Measurements from ENCODE around the gene ZBTB25. TPM values are rescaled to one million over a fixed set of nuclear protein-coding genes. Genes with fewer than 3 reads are reported as not detected.

ZBTB25 gene
- total RNA-seq, 1 donor from 2014 or later = 9.4 TPM

DNA sequence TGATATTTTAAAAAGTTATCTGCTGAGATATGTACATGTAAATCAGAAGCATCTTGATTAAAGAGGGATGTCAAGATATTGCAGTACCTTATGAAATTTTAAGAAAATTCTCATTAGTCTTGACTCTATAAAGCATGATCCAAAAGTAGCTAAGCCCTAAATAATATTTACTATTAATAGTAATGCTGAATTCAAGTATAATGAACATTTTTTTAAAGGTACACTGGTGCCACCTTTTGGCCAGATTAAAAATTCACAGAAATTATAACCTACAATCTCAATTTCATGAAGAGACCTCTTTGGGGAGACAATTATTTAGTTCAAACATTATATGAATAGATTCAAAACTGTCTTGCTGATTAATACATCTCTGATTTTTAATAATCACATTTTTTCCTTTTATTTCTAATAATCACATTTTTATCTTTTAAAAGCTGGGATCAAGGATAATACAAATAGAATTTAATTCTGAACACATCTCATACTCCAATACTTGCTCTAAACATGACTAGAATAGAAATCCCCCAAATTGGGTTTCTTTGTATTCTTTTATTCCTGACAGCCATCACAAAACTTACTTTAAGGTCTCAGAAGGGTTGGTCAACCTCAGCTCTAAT is 24.9 kb downstream of the ZBTB25 start:
- H3K27ac Mint-ChIP-seq (ENCODE audit: unreplicated experiment) = no peak overlapping the region
- DNase-seq (ENCODE audit: low spot score) = no peak
- peaks cover 2% of the 10 kb centered on the region for H3K27me3 Mint-ChIP-seq (ENCODE audit: unreplicated experiment)
- TF ChIP-seq, protein P1, sequence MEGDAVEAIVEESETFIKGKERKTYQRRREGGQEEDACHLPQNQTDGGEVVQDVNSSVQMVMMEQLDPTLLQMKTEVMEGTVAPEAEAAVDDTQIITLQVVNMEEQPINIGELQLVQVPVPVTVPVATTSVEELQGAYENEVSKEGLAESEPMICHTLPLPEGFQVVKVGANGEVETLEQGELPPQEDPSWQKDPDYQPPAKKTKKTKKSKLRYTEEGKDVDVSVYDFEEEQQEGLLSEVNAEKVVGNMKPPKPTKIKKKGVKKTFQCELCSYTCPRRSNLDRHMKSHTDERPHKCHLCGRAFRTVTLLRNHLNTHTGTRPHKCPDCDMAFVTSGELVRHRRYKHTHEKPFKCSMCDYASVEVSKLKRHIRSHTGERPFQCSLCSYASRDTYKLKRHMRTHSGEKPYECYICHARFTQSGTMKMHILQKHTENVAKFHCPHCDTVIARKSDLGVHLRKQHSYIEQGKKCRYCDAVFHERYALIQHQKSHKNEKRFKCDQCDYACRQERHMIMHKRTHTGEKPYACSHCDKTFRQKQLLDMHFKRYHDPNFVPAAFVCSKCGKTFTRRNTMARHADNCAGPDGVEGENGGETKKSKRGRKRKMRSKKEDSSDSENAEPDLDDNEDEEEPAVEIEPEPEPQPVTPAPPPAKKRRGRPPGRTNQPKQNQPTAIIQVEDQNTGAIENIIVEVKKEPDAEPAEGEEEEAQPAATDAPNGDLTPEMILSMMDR (IDR thresholded peaks at IDR 0.05; ENCODE audit: unreplicated experiment) = no peak
- H3K4me1 Mint-ChIP-seq (ENCODE audit: unreplicated experiment) = no peaks in the 10 kb centered on the region
- H3K36me3 Mint-ChIP-seq (ENCODE audit: low read depth, unreplicated experiment) = no peaks in the 10 kb centered on the region
- no peaks in the 10 kb centered on the region for H3K9me3 Mint-ChIP-seq (ENCODE audit: unreplicated experiment)
- no peak overlapping the region for H3K4me3 Mint-ChIP-seq (ENCODE audit: unreplicated experiment)

DNA sequence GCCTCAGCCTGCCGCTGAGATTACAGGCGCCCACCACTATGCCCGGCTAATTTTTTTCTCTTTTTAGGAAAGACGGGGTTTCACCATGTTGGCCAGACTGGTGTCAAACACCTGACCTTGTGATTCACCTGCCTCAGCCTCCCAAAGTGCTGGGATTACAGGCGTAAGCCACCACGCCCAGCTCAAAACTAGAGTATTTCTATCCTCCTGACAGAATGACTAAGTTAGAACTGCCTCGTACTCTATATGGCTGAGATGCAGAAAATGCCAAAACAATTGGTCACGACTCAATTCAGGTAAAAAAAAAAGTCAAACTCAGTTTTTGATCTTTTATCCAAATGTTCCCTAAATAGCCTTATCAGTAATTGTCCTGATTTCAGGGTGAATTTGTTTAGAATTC is 27.2 kb downstream of the ZBTB25 start:
- TF ChIP-seq, protein P1 (IDR thresholded peaks at IDR 0.05; ENCODE audit: unreplicated experiment) = no peak
- Mint-ChIP-seq H3K4me3 (ENCODE audit: unreplicated experiment) (no peak overlapping the region), H3K36me3 (ENCODE audit: low read depth, unreplicated experiment) (no peaks in the 10 kb centered on the region), H3K4me1 (ENCODE audit: unreplicated experiment) (no peaks in the 10 kb centered on the region), H3K27ac (ENCODE audit: unreplicated experiment) (no peak overlapping the region), H3K27me3 (ENCODE audit: unreplicated experiment) (peaks cover 2% of the 10 kb centered on the region), H3K9me3 (ENCODE audit: unreplicated experiment) (no peaks in the 10 kb centered on the region)
- no peak for DNase-seq (ENCODE audit: low spot score)

DNA sequence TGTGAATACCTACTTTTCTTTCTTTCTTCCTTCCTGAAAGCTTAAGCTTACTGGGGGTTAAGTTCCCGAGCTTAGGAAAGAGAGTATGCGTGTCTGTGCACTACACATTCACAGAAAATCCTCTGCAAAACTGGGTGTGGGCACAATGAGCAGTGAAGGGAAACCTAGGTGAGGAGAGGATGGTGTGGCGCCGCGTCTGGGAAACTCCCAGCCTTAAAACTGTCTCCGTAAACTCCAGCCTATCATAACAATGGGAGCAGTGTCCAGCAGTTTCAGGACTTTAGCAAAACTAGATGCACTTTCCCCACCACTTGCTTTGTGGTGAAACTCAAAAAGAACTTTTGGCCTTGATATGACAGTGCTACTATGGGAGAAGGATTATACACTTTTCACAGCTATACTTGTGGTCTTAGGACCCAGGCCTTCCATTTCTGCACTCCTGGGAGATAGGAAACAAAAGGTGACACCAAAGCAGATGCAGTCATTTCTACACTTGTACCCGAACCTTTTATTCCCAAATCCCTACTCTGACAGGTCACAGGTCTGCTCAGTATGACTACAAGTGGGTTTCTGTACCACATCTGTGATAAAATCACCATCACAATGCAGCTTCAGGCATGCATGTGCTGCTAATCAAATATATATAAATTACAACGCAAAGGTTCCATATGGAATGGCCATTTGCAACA is 27.9 kb downstream of the ZBTB25 start:
- H3K27ac Mint-ChIP-seq (ENCODE audit: unreplicated experiment) = no peak overlapping the region
- H3K27me3 Mint-ChIP-seq (ENCODE audit: unreplicated experiment) = peaks cover 2% of the 10 kb centered on the region
- DNase-seq (ENCODE audit: low spot score) = no peak
- no peaks in the 10 kb centered on the region for H3K4me1 Mint-ChIP-seq (ENCODE audit: unreplicated experiment)
- no peak overlapping the region for H3K4me3 Mint-ChIP-seq (ENCODE audit: unreplicated experiment)
- no peaks in the 10 kb centered on the region for H3K9me3 Mint-ChIP-seq (ENCODE audit: unreplicated experiment)
- TF ChIP-seq, protein P1 (IDR thresholded peaks at IDR 0.05; ENCODE audit: unreplicated experiment) = no peak
- no peaks in the 10 kb centered on the region for H3K36me3 Mint-ChIP-seq (ENCODE audit: low read depth, unreplicated experiment)

DNA sequence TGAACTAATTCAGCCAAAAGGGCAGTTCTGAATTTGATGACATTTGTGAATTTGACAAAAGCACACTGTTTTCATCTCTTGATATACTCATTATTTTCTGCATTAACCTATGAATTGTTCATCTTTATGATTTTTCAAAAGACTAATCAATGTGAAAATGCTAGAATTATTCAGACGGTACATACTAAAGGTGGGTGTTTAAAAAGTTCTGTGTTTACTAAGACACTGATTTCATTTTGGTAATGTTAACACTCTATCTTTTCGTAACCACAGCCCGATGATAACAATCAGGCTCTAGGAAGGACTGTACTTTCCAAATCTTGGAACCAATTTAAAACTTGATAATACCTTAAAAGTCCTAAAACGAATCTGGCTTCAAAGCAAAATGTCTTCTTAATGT is 28.9 kb downstream of the ZBTB25 start:
- DNase-seq (ENCODE audit: low spot score) = no peak
- no peaks in the 10 kb centered on the region for H3K36me3 Mint-ChIP-seq (ENCODE audit: low read depth, unreplicated experiment)
- no peaks in the 10 kb centered on the region for H3K4me1 Mint-ChIP-seq (ENCODE audit: unreplicated experiment)
- H3K4me3 Mint-ChIP-seq (ENCODE audit: unreplicated experiment) = no peak overlapping the region
- TF ChIP-seq, protein P1 (IDR thresholded peaks at IDR 0.05; ENCODE audit: unreplicated experiment) = no peak
- no peaks in the 10 kb centered on the region for H3K9me3 Mint-ChIP-seq (ENCODE audit: unreplicated experiment)
- H3K27me3 Mint-ChIP-seq (ENCODE audit: unreplicated experiment) = peaks cover 2% of the 10 kb centered on the region
- no peak overlapping the region for H3K27ac Mint-ChIP-seq (ENCODE audit: unreplicated experiment)

DNA sequence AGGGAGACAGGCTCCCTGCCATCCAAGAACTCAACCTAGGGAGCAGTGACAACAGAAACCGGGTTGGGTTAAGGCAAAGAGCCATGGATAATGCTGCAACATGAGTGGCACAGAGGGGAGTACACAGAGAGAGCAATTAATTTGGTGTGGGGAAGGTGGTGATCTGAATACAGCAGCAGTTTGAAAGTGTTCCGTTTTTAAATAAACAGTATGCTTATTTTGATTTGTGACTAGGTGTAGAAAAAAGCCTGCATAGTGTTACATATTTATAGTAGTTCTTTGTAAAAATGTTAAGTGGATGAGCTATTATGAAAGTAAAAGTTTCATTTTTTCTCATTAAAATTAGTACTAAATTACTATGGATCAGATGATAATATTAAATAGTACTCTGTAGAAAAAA is 29.6 kb downstream of the ZBTB25 start:
- TF ChIP-seq, protein P1 (IDR thresholded peaks at IDR 0.05; ENCODE audit: unreplicated experiment) = no peak
- no peaks in the 10 kb centered on the region for H3K36me3 Mint-ChIP-seq (ENCODE audit: low read depth, unreplicated experiment)
- peaks cover 2% of the 10 kb centered on the region for H3K27me3 Mint-ChIP-seq (ENCODE audit: unreplicated experiment)
- DNase-seq (ENCODE audit: low spot score) = no peak
- H3K4me1 Mint-ChIP-seq (ENCODE audit: unreplicated experiment) = no peaks in the 10 kb centered on the region
- H3K27ac Mint-ChIP-seq (ENCODE audit: unreplicated experiment) = no peak overlapping the region
- H3K9me3 Mint-ChIP-seq (ENCODE audit: unreplicated experiment) = no peaks in the 10 kb centered on the region
- H3K4me3 Mint-ChIP-seq (ENCODE audit: unreplicated experiment) = no peak overlapping the region

Data from endothelial cell (in vitro differentiated cells).